T-helper 17 cell (primary cell): Measurements from ENCODE around the gene OR10G3. TPM values are rescaled to one million over a fixed set of nuclear protein-coding genes. Genes with fewer than 3 reads are reported as not detected.
"Not testable (repeated sequence)": the region's sequence is repeated elsewhere in the genome, so short reads cannot be mapped to it uniquely, and the experiment has no call there.

Source experiments
- ATAC-seq: fragments of 150-1000 bp; cut with Tn5 transposase; 2 replicates; pipeline ENCODE4 v1.10.0; 2021; ENCODE audit warnings: mild to moderate bottlenecking, moderate library complexity
- DNase-seq, 3 donors: peaks; one replicate each; pipeline versions ENCODE4 v3.0.0 to v3.0.0-alpha.2; 2020 to 2021
- H3K9me3 ChIP-seq: one replicate; pipeline ENCODE4 v1.7.0; 2013; ENCODE audit warnings: low read length, mild to moderate bottlenecking; ENCODE audit not compliant: control insufficient read depth, poor library complexity, severe bottlenecking
- H3K27ac Mint-ChIP-seq: one replicate; pipeline ENCODE4 v1.8.0; 2022; ENCODE audit warnings: mild to moderate bottlenecking, moderate library complexity, mixed read lengths
- H3K27me3 Mint-ChIP-seq: one replicate; pipeline ENCODE4 v1.8.0; 2022; ENCODE audit warnings: mixed read lengths
- H3K36me3 Mint-ChIP-seq: one replicate; pipeline ENCODE4 v1.8.0; 2022; ENCODE audit warnings: low read depth, mixed read lengths
- H3K4me1 Mint-ChIP-seq: one replicate; pipeline ENCODE4 v1.8.0; 2022; ENCODE audit warnings: mild to moderate bottlenecking, mixed read lengths
- H3K4me3 Mint-ChIP-seq: one replicate; pipeline ENCODE4 v1.8.0; 2022; ENCODE audit warnings: mild to moderate bottlenecking, moderate library complexity, mixed read lengths
- total RNA-seq, 4 donors: library from RNA in 2 of 4; stranded (reverse) in 2 of 4; gene quantifications; one replicate each; pipeline ENCODE4 v1.2.3 and lab custom pipeline; 2022 to 2026

OR10G3 gene
- total RNA-seq (not detected), total RNA-seq (lab: John Stamatoyannopoulos, UW) (0 reads per million in 2 donors)

GRCh38 chr14:21579976-21580375 is at the start of gene OR10G3:
Gene OR10G3 (minus strand): TSS chr14:21580076. CDS start chr14:21570744, 9,332 bp downstream.
- no peak within 1 kb of the TSS for H3K27ac Mint-ChIP-seq
- no peak for ATAC-seq
- H3K36me3 Mint-ChIP-seq, result no peaks in the 10 kb centered on the region
- no peaks in the 10 kb centered on the region for H3K4me1 Mint-ChIP-seq
- H3K27me3 Mint-ChIP-seq, result peaks cover 29% of the 10 kb centered on the region
- H3K4me3 Mint-ChIP-seq, result no peak within 1 kb of the TSS
- H3K9me3 ChIP-seq, result no peaks in the 10 kb centered on the region
- DNase-seq, result no peak

GRCh38 chr14:21626491-21627230 is 46.8 kb upstream of the OR10G3 start:
- H3K9me3 ChIP-seq, result no peaks in the 10 kb centered on the region
- H3K27ac Mint-ChIP-seq, result no peak overlapping the region
- ATAC-seq (no peak), DNase-seq (no peak)
- H3K4me1 Mint-ChIP-seq, result no peaks in the 10 kb centered on the region
- peaks cover 49% of the 10 kb centered on the region for H3K27me3 Mint-ChIP-seq
- H3K36me3 Mint-ChIP-seq, result peaks cover 2% of the 10 kb centered on the region
- no peak overlapping the region for H3K4me3 Mint-ChIP-seq

GRCh38 chr14:21617614-21618013 is 37.7 kb upstream of the OR10G3 start:
- peaks cover 2% of the 10 kb centered on the region for H3K4me1 Mint-ChIP-seq
- H3K27me3 Mint-ChIP-seq, result peaks cover 34% of the 10 kb centered on the region
- H3K27ac Mint-ChIP-seq, result no peak overlapping the region
- ATAC-seq, result no peak
- no peak overlapping the region for H3K4me3 Mint-ChIP-seq
- DNase-seq, result no peak
- H3K36me3 Mint-ChIP-seq, result peaks cover 3% of the 10 kb centered on the region
- no peaks in the 10 kb centered on the region for H3K9me3 ChIP-seq

- no peak overlapping the region for H3K4me3 Mint-ChIP-seq
- peaks cover 2% of the 10 kb centered on the region for H3K36me3 Mint-ChIP-seq
- DNase-seq, result no peak
- H3K9me3 ChIP-seq, result no peaks in the 10 kb centered on the region
- H3K27me3 Mint-ChIP-seq, result peaks cover 25% of the 10 kb centered on the region
- no peak for ATAC-seq
- peaks cover 2% of the 10 kb centered on the region for H3K4me1 Mint-ChIP-seq
- no peak overlapping the region for H3K27ac Mint-ChIP-seq
These were observed 34.4 kb upstream of the OR10G3 start for GRCh38 chr14:21614240-21614639.

GRCh38 chr14:21612324-21612723 is 32.4 kb upstream of the OR10G3 start:
- H3K4me3 Mint-ChIP-seq, result no peak overlapping the region
- no peak overlapping the region for H3K27ac Mint-ChIP-seq
- H3K4me1 Mint-ChIP-seq, result peaks cover 2% of the 10 kb centered on the region
- H3K36me3 Mint-ChIP-seq, result peaks cover 2% of the 10 kb centered on the region
- H3K27me3 Mint-ChIP-seq, result peaks cover 21% of the 10 kb centered on the region
- DNase-seq (no peak), ATAC-seq (no peak)
- no peaks in the 10 kb centered on the region for H3K9me3 ChIP-seq

GRCh38 chr14:21602181-21602580 is 22.3 kb upstream of the OR10G3 start:
- not testable (repeated sequence) for ATAC-seq, DNase-seq, H3K4me1 Mint-ChIP-seq, H3K9me3 ChIP-seq, H3K36me3 Mint-ChIP-seq, H3K27ac Mint-ChIP-seq, H3K4me3 Mint-ChIP-seq
- H3K27me3 Mint-ChIP-seq, result peaks cover 15% of the 10 kb centered on the region

- ATAC-seq, result no peak
- Mint-ChIP-seq H3K27me3 (peaks cover 22% of the 10 kb centered on the region), H3K4me3 (no peak overlapping the region), H3K27ac (no peak overlapping the region), H3K4me1 (no peaks in the 10 kb centered on the region), H3K36me3 (peaks cover 2% of the 10 kb centered on the region)
- no peak for DNase-seq
- peaks cover 11% of the 10 kb centered on the region for H3K9me3 ChIP-seq
These were observed 9.4 kb upstream of the OR10G3 start for GRCh38 chr14:21589317-21589716.

GRCh38 chr14:21575661-21576060 is 4.2 kb downstream of the OR10G3 start:
- Mint-ChIP-seq H3K36me3 (no peaks in the 10 kb centered on the region), H3K4me1 (no peaks in the 10 kb centered on the region), H3K27me3 (peaks cover 26% of the 10 kb centered on the region), H3K27ac (no peak overlapping the region), H3K4me3 (no peak overlapping the region)
- no peak for DNase-seq
- H3K9me3 ChIP-seq, result peaks cover 3% of the 10 kb centered on the region
- ATAC-seq, result no peak

- ATAC-seq, result no peak
- H3K36me3 Mint-ChIP-seq, result no peaks in the 10 kb centered on the region
- peaks cover 40% of the 10 kb centered on the region for H3K27me3 Mint-ChIP-seq
- H3K27ac Mint-ChIP-seq, result no peak overlapping the region
- H3K9me3 ChIP-seq, result peaks cover 3% of the 10 kb centered on the region
- H3K4me3 Mint-ChIP-seq, result no peak overlapping the region
- no peaks in the 10 kb centered on the region for H3K4me1 Mint-ChIP-seq
- DNase-seq, result no peak
These were observed 7.3 kb downstream of the OR10G3 start for GRCh38 chr14:21572604-21573003.

- ATAC-seq (no peak), DNase-seq (no peak)
- H3K9me3 ChIP-seq, result no peaks in the 10 kb centered on the region
- Mint-ChIP-seq H3K4me3 (no peak overlapping the region), H3K27me3 (no peaks in the 10 kb centered on the region), H3K4me1 (peaks cover 8% of the 10 kb centered on the region), H3K27ac (peak overlapping the region; percentile 19), H3K36me3 (no peaks in the 10 kb centered on the region)
These were observed 21.1 kb downstream of the OR10G3 start for GRCh38 chr14:21558703-21559170.

- no peaks in the 10 kb centered on the region for H3K36me3 Mint-ChIP-seq
- no peak overlapping the region for H3K4me3 Mint-ChIP-seq
These were observed 22.6 kb downstream of the OR10G3 start for GRCh38 chr14:21557084-21557901.

GRCh38 chr14:21556378-21557083 is 23.3 kb downstream of the OR10G3 start:
- Mint-ChIP-seq H3K4me1 (peaks cover 8% of the 10 kb centered on the region), H3K4me3 (no peak overlapping the region), H3K27ac (peak overlapping the region; percentile 77), H3K27me3 (no peaks in the 10 kb centered on the region), H3K36me3 (no peaks in the 10 kb centered on the region)
- H3K9me3 ChIP-seq, result no peaks in the 10 kb centered on the region
- ATAC-seq (no peak), DNase-seq (no peak)

More at GRCh38 chr14:21557084-21557901, 22.6 kb downstream of the OR10G3 start:
- peaks cover 8% of the 10 kb centered on the region for H3K4me1 Mint-ChIP-seq
- ATAC-seq (peak; percentile 73), DNase-seq (peak; percentile 36 to 69 (median 45))
- no peaks in the 10 kb centered on the region for H3K9me3 ChIP-seq
- no peaks in the 10 kb centered on the region for H3K27me3 Mint-ChIP-seq
- peak overlapping the region; percentile 77 for H3K27ac Mint-ChIP-seq

GRCh38 chr14:21553266-21553665 is 26.6 kb downstream of the OR10G3 start:
- Mint-ChIP-seq H3K4me1 (peaks cover 8% of the 10 kb centered on the region), H3K27me3 (peaks cover 6% of the 10 kb centered on the region), H3K4me3 (no peak overlapping the region), H3K27ac (no peak overlapping the region), H3K36me3 (no peaks in the 10 kb centered on the region)
- DNase-seq (no peak), ATAC-seq (no peak)
- H3K9me3 ChIP-seq, result no peaks in the 10 kb centered on the region
